Vagina (tissue), 2 donors: ENCODE results near the gene AMH. TPM values are rescaled to one million over a fixed set of nuclear protein-coding genes. Genes with fewer than 3 reads are reported as not detected.

Source experiments
- DNase-seq, 2 donors: peaks; one replicate each; pipeline ENCODE4 v3.0.0-alpha.2; 2017; ENCODE audit errors: extremely low spot score in 2 of 2
- H3K27ac ChIP-seq: fragments of 200-600 bp; sonication (generic); one replicate; pipeline ENCODE4 v1.5.1; 2019
- H3K27me3 ChIP-seq: fragments of 200-600 bp; sonication (generic); one replicate; pipeline ENCODE4 v1.5.1; 2019
- H3K36me3 ChIP-seq, 2 donors: fragments of 200-600 bp; sonication (generic); one replicate each; pipeline ENCODE4 v1.5.1; 2017 to 2019
- H3K4me1 ChIP-seq: fragments of 200-600 bp; sonication (generic); one replicate; pipeline ENCODE4 v1.5.1; 2019
- H3K4me3 ChIP-seq, 2 donors: fragments of 200-600 bp; sonication (generic); 1 replicate in 1 of 2; 2 replicates in 1 of 2; pipeline ENCODE4 v1.5.1; 2016 to 2019
- H3K9me3 ChIP-seq: fragments of 200-600 bp; sonication (generic); one replicate; pipeline ENCODE4 v1.5.1; 2019
- CTCF ChIP-seq, 3 experiments: fragments of 450-650 bp in 2 of 3; fragments of 200-600 bp in 1 of 3; sonication (generic) in 1 of 3; IDR thresholded peaks; one replicate each; pipeline ENCODE4 v1.5.1; 2017 to 2019; ENCODE audit warnings: antibody characterized with exemption in 3 of 3, mild to moderate bottlenecking in 2 of 3, moderate library complexity in 2 of 3
- POLR2A ChIP-seq, 2 donors: fragments of 450-650 bp; IDR thresholded peaks; one replicate each; pipeline ENCODE4 v1.6.1; 2017; ENCODE audit warnings: antibody characterized with exemption in 2 of 2, mild to moderate bottlenecking in 2 of 2, moderate library complexity in 2 of 2
- POLR2AphosphoS5 ChIP-seq, 2 donors: sonication (generic); formaldehyde crosslinking; IDR thresholded peaks; one replicate each; pipeline ENCODE4 v1.9.0; 2017; ENCODE audit warnings: antibody characterized with exemption in 2 of 2, mild to moderate bottlenecking in 2 of 2, low read depth in 1 of 2; ENCODE audit not compliant: insufficient read depth in 1 of 2
- intact Hi-C: fragments of 100-400 bp; cut with DNase I; formaldehyde crosslinking; loops from one replicate; pipeline ENCODE4 v1.15.1; 2023
- total RNA-seq: library from RNA; depleted of rRNA; stranded (reverse); fragments of >200 nt; gene quantifications from one replicate; pipeline ENCODE4 v1.2.3, GENCODE V29; 2016

The AMH gene
- total RNA-seq, 1 donor from 2014 or later = 2.7 TPM

- intact Hi-C loops = no loop called here
- Histone ChIP-seq H3K4me3 (no peak overlapping the region), H3K9me3 (no peaks in the 10 kb centered on the region), H3K27ac (no peak overlapping the region), H3K27me3 (no peaks in the 10 kb centered on the region), H3K4me1 (no peaks in the 10 kb centered on the region), H3K36me3 (peaks cover 0 to 33% of the 10 kb centered on the region in 2 donors)
- no peak for DNase-seq
- TF ChIP-seq CTCF (IDR thresholded peaks at IDR 0.05) (no peak), POLR2AphosphoS5 (IDR thresholded peaks at IDR 0.05; ENCODE audit: insufficient read depth in 1 of 2, low read depth in 1 of 2) (no peak), POLR2A (IDR thresholded peaks at IDR 0.05) (no peak)
These were observed 23.6 kb upstream of the AMH start for GRCh38 chr19:2225415-2226050.

GRCh38 chr19:2226051-2226839, 22.9 kb upstream of the AMH start:
- no peak for TF ChIP-seq POLR2AphosphoS5 (IDR thresholded peaks at IDR 0.05; ENCODE audit: insufficient read depth in 1 of 2, low read depth in 1 of 2)
- no peak for TF ChIP-seq CTCF (IDR thresholded peaks at IDR 0.05)
- TF ChIP-seq POLR2A (IDR thresholded peaks at IDR 0.05) = no peak
- Histone ChIP-seq H3K27me3 (no peaks in the 10 kb centered on the region), H3K9me3 (no peaks in the 10 kb centered on the region), H3K27ac (no peak overlapping the region), H3K4me3 (no peak overlapping the region), H3K4me1 (no peaks in the 10 kb centered on the region), H3K36me3 (peaks cover 0 to 33% of the 10 kb centered on the region in 2 donors)
- intact Hi-C loops = no loop called here
- no peak for DNase-seq

- no peak overlapping the region for H3K4me3 ChIP-seq
- no peak for DNase-seq
- H3K4me1 ChIP-seq = no peaks in the 10 kb centered on the region
- H3K36me3 ChIP-seq = peaks cover 0 to 33% of the 10 kb centered on the region in 2 donors
- no peaks in the 10 kb centered on the region for H3K27me3 ChIP-seq
- TF ChIP-seq POLR2A (IDR thresholded peaks at IDR 0.05) (no peak), CTCF (IDR thresholded peaks at IDR 0.05) (no peak), POLR2AphosphoS5 (IDR thresholded peaks at IDR 0.05; ENCODE audit: insufficient read depth in 1 of 2, low read depth in 1 of 2) (no peak)
- intact Hi-C loops = no loop called here
- no peaks in the 10 kb centered on the region for H3K9me3 ChIP-seq
- H3K27ac ChIP-seq = no peak overlapping the region
These were observed 22.2 kb upstream of the AMH start for GRCh38 chr19:2226840-2227360.

- Histone ChIP-seq H3K9me3 (no peaks in the 10 kb centered on the region), H3K4me3 (no peak overlapping the region), H3K27ac (no peak overlapping the region), H3K4me1 (no peaks in the 10 kb centered on the region), H3K36me3 (peaks cover 0 to 33% of the 10 kb centered on the region in 2 donors), H3K27me3 (no peaks in the 10 kb centered on the region)
- DNase-seq = no peak
- intact Hi-C loops = no loop called here
- TF ChIP-seq POLR2AphosphoS5 (IDR thresholded peaks at IDR 0.05; ENCODE audit: insufficient read depth in 1 of 2, low read depth in 1 of 2) (no peak), CTCF (IDR thresholded peaks at IDR 0.05) (no peak), POLR2A (IDR thresholded peaks at IDR 0.05) (no peak)
These were observed 21.5 kb upstream of the AMH start for GRCh38 chr19:2227415-2228156.
